HK-2 (cell line): Measurements from ENCODE around the gene COA5.
A peak's percentile ranks its signal among the peaks of the same experiment; 100 is the strongest.
"Not testable (repeated sequence)": the region's sequence is repeated elsewhere in the genome, so short reads cannot be mapped to it uniquely, and the experiment has no call there.

ENCODE experiments used
- DNase-seq: peaks from one replicate; pipeline ENCODE4 v3.0.0-alpha.2; 2018; ENCODE audit not compliant: unreplicated experiment

COA5 gene

DNA sequence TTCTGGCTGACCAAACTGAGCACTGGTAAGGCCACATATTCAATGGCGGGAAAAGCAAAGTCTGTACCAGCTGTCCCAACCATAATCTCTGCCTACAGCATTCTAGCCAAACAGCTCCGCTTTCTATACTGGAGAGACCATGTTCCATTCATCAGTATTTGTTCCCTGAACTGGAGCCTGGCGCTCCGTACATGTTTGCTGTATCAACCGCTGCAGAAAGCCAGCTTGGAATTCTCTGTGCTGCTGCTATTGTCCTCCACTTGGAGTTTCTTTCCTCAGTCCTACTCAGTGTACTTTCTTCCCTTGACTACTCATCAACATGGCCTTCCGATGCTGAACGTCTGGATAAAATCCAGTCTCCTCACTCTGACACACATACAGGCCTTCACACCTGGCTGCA lies 1.9 kb downstream of the COA5 start:
- DNase-seq: no peak

- no peak for DNase-seq
Observed at GRCh38 chr2:98605076-98605475, 3.2 kb downstream of the COA5 start.

GRCh38 chr2:98604547-98604946 lies 3.8 kb downstream of the COA5 start:
- no peak for DNase-seq

DNA sequence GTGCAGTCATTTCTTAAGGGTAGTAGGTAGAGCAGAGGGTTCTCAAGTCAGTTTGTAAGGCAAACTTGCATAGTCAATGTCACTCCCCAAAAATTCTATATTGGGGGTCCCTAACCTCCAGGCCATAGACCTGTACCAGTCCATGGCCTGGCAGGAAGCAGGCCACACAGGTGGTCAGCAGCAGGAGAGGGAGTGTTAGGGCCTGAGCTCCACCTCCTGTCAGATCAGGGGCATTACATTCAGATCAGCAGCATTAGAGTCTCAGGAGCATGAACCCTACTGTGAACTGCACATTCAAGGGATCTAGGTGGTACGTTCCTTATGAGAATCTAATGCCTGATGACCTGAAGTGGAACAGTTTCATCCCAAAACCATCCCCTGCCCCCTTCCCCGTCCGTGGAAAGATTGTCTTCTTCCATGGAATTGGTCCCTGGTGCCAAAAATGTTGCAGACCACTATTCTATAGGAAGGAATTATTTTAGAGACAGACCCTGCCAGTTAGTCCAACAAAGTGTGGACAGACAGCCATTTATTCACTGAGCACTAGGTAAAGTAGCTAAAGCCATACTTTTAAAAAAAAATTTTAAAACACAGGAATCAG lies 6.7 kb downstream of the COA5 start:
- peak; percentile 30 for DNase-seq

- no peak for DNase-seq
Observed at GRCh38 chr2:98598781-98599428, 9.4 kb downstream of the COA5 start.

GRCh38 chr2:98594665-98595064 lies 13.6 kb downstream of the COA5 start:
- not testable (repeated sequence) for DNase-seq

- DNase-seq: no peak
Observed at GRCh38 chr2:98592565-98592964, 15.7 kb downstream of the COA5 start.

DNA sequence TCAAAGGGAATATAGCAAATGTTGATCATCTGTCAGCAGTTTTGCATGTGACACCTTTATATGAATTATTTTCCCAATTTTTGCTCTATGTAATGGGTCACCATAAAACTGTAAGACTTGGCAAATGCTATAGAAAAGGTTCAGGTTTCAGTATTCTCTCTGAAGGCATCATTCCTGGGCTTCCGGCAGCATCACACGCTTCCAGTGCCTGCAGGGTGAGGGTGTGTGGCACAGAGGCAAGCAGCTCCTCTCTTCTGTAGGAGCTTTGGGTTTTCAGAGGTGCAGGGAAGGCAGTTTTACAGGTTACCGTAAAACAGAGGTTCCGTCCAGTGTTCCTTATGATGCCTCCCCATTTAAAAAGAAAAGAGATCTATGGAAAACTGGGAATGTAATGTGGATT lies 18.8 kb downstream of the COA5 start:
- DNase-seq: no peak

DNA sequence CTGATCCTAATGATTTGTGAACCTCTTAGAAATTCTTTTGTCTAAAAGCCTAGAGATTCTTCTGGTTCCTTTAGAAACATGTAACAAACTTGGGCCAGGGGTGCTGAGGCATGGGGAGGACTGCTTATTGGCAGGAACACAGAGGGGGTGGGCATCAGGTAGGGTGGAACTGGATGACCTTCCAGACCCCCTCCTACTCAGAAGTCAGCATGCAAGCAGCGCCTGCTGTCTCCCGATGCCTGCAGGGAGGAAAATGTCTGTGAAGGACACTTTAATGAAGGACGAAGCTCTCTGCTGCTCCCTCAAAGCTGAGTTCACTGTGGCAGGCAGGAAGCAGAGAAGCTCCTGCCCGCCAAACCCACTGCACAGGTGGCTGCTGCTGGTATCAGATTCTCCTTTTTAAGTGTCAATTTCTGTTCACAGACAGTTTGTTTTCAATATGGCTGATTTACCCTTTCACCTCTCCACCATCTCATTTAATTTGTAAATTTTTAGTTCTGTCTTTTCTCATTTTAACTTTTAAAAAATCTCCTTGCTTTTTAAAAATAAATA lies 19.4 kb downstream of the COA5 start:
- DNase-seq: no peak

GRCh38 chr2:98586551-98587140 lies 21.7 kb downstream of the COA5 start:
- no peak for DNase-seq

GRCh38 chr2:98585386-98585785 lies 22.9 kb downstream of the COA5 start:
- DNase-seq: no peak

- no peak for DNase-seq
Observed at GRCh38 chr2:98583816-98584618, 24.3 kb downstream of the COA5 start.

- DNase-seq: no peak
Observed at GRCh38 chr2:98583276-98583675, 25.0 kb downstream of the COA5 start.

GRCh38 chr2:98582523-98582922 lies 25.8 kb downstream of the COA5 start:
- DNase-seq: no peak

GRCh38 chr2:98580656-98581284 lies 27.5 kb downstream of the COA5 start:
- no peak for DNase-seq

DNA sequence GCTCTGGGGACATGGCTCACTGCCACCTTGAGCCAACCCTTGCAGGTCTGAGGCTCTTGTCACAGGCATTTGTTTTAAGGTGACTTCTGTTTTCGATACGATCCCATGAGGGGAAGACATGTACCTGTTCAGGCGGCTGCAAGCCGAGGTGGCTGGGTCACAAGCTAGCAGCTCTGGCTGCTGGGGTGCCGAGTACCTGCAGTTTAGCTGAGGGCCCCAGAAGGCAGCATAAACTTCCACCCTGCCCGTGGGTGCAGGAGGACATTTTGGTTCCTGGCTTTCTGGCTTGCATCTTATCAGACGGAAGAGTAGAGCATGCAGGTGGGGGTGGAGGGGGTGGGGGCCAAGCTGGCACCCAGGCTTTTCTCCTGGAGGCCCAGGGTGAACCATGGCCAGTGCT lies 28.4 kb downstream of the COA5 start:
- DNase-seq: no peak

DNA sequence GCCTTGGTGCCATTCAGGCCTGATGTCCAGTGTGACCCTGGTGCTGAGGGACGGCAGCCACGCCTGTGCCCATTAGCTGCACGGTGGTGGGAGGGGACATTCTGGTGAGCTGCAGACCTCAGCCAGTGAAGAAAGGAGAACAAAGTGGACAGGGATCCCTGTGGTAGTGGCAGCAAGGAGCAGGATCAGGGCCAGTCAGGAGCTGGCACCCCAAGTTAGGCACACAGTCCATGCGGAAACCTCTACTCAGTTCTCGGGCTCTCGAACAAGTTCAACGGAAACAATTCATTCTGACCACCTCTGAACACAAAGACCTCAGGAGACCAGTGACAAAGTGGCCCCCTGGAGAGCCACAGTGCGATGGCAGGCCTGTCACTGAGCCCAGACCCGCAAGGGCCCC lies 30.1 kb downstream of the COA5 start:
- no peak for DNase-seq

DNA sequence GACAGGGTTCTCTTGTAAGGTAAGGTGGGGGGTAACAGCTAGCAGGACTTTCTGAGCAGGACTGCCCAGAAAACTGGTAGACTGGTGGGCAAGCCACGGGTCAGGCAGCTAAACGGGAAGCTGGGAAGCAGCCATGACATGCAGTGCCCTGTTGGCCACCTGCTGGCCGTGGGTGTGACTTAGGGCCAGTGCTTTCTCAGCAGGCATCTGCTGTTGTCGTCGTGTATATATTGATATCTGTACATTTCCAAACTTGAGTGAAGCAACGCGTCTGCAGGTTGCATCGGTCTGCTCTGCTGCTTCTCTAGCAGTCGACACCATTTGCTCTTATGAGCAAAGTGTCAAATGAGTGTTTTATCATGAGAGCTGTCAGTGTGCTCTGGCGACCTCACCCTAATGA lies 31.0 kb downstream of the COA5 start:
- no peak for DNase-seq

DNA sequence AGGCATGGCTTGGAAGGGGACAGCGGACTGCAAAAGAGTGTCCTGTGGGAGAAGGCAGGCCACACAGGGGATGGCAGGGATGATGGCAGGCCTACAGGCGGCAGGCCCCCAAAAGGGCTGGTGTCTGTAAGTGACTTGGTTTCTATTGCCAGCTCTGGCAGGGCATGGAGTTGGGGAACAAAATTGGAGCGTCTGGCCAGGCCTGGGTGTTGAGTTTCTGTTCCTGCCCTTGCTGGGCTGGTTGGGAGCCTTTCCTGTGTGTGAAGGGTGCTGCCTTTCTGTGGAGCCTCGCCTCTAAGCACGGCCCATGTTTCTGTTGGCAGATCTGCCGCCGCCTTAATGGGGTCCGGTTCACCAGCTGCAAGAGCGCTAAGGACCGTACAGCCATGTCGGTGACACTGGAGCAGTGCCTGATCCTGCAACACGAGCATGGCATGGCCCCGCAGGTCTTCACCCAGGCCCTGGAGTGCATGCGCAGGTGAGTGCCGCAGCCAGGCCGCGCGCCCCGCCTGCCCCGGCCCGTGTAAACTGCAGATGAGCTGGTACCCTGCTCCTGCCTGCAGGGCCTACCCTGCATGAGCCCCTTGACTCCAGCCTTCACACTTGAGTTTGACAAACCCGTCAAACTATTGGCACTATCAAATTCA lies 31.5 kb downstream of the COA5 start:
- no peak for DNase-seq

DNA sequence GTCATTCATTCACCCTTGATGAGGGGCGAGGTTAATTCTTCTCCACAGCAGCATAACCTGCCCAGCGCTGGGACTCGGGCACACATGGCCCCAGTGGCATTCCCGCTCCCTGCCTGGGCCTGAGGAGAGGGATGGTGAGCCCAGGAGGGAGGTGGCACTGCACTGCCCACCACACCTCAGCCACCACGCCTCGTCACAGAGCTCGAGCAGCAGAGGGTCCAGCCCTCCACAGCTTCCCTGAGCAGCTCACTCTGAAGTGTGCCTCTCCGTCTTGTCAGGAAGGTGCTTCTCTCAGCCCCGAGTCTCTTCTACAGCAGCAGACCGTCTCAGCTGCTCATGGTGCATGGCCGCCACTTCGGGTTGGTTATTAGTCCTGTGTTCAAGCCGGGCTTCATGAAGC lies 34.9 kb downstream of the COA5 start:
- no peak for DNase-seq

GRCh38 chr2:98572676-98573075 lies 35.6 kb downstream of the COA5 start:
- no peak for DNase-seq
